AG09319 (cell line): Measurements from ENCODE around the gene IL17C.
"Not testable (repeated sequence)": the region's sequence is repeated elsewhere in the genome, so short reads cannot be mapped to it uniquely, and the experiment has no call there.

Source experiments
- DNase-seq: peaks from one replicate; pipeline ENCODE4 v3.0.0-alpha.2; 2010; ENCODE audit warnings: low read depth; ENCODE audit errors: extremely low read depth
- CTCF ChIP-seq: IDR thresholded peaks from 2 replicates; pipeline ENCODE4 v1.5.1; 2011; ENCODE audit warnings: low read depth, mild to moderate bottlenecking, inconsistent platforms, low read length, moderate library complexity

Gene IL17C

GRCh38 chr16:88665148-88665547 lies 26.8 kb downstream of the IL17C start:
- no peak for DNase-seq
- TF ChIP-seq CTCF = no peak

- DNase-seq = no peak
- TF ChIP-seq CTCF = no peak
These were observed 27.2 kb downstream of the IL17C start for GRCh38 chr16:88665570-88665969.

- TF ChIP-seq CTCF = no peak
- DNase-seq = no peak
These were observed 29.1 kb downstream of the IL17C start for GRCh38 chr16:88667461-88667860.

- not testable (repeated sequence) for DNase-seq
These were observed 31.1 kb downstream of the IL17C start for GRCh38 chr16:88669493-88669892.

GRCh38 chr16:88669980-88670379 lies 31.6 kb downstream of the IL17C start:
- DNase-seq = peak; percentile 44
- no peak for TF ChIP-seq CTCF

GRCh38 chr16:88671806-88672205 lies 33.4 kb downstream of the IL17C start:
- DNase-seq = no peak
- TF ChIP-seq CTCF = no peak

GRCh38 chr16:88672776-88673175 lies 34.4 kb downstream of the IL17C start:
- no peak for DNase-seq
- TF ChIP-seq CTCF = peak; percentile 4

GRCh38 chr16:88673716-88674379 lies 35.5 kb downstream of the IL17C start:
- no peak for TF ChIP-seq CTCF
- DNase-seq = no peak
